Liver (tissue), 9 donors: ENCODE measurements around the gene BMS1. TPM values are rescaled to one million over a fixed set of nuclear protein-coding genes. Genes with fewer than 3 reads are reported as not detected.

Source experiments
- DNase-seq: peaks from one replicate; pipeline ENCODE4 v3.0.0-alpha.2; 2017; ENCODE audit warnings: low spot score
- H3K27ac ChIP-seq, 2 donors: one replicate each; pipeline ENCODE4 v1.7.0; 2013; ENCODE audit warnings: inconsistent platforms in 2 of 2, low read length in 2 of 2, control low read depth in 1 of 2, low read depth in 1 of 2, mild to moderate bottlenecking in 1 of 2
- H3K27me3 ChIP-seq, 4 donors: one replicate each; pipeline versions ENCODE4 v1.6.1 to v1.7.0; 2013; ENCODE audit warnings: low read length in 3 of 4, inconsistent platforms in 1 of 4, mild to moderate bottlenecking in 1 of 4, moderate library complexity in 1 of 4; ENCODE audit not compliant: control insufficient read depth in 4 of 4, insufficient read depth in 4 of 4
- H3K36me3 ChIP-seq, 4 donors: one replicate each; pipeline versions ENCODE4 v1.6.1 to v1.7.0; 2013; ENCODE audit warnings: low read length in 3 of 4, mild to moderate bottlenecking in 3 of 4, low read depth in 1 of 4, moderate library complexity in 1 of 4; ENCODE audit not compliant: control insufficient read depth in 4 of 4, insufficient read depth in 3 of 4
- H3K4me1 ChIP-seq, 4 donors: one replicate each; pipeline versions ENCODE4 v1.6.1 to v1.7.0; 2013; ENCODE audit warnings: low read length in 3 of 4, mild to moderate bottlenecking in 3 of 4, moderate library complexity in 1 of 4; ENCODE audit not compliant: control insufficient read depth in 4 of 4, insufficient read depth in 4 of 4
- H3K4me3 ChIP-seq, 3 donors: one replicate each; pipeline versions ENCODE4 v1.6.1 to v1.7.0; 2013; ENCODE audit warnings: low read length in 3 of 3, control low read depth in 1 of 3, low read depth in 1 of 3, mild to moderate bottlenecking in 1 of 3
- H3K9ac ChIP-seq, 2 donors: one replicate each; pipeline ENCODE4 v1.7.0; 2013; ENCODE audit warnings: low read length in 2 of 2, mild to moderate bottlenecking in 2 of 2, moderate library complexity in 2 of 2, control low read depth in 1 of 2, low read depth in 1 of 2
- H3K9me3 ChIP-seq, 4 donors: one replicate each; pipeline versions ENCODE4 v1.6.1 to v1.7.0; 2013; ENCODE audit warnings: low read length in 3 of 4; ENCODE audit not compliant: control insufficient read depth in 4 of 4
- ATF3 ChIP-seq: IDR thresholded peaks from 2 replicates; pipeline ENCODE4 v1.6.1; 2016; ENCODE audit warnings: antibody characterized with exemption
- CTCF ChIP-seq: fragments of 150-350 bp; IDR thresholded peaks from 2 replicates; pipeline ENCODE4 v1.5.1; 2017; ENCODE audit warnings: improper control_type of control experiment, low read depth, low read length; ENCODE audit not compliant: missing input control
- EGR1 ChIP-seq, 2 donors: IDR thresholded peaks; 2 replicates each; pipeline ENCODE4 v1.6.1; 2016 to 2018; ENCODE audit warnings: antibody characterized with exemption in 2 of 2, low read depth in 2 of 2
- HNF4A ChIP-seq, 2 donors: conservative IDR thresholded peaks; 2 replicates each; pipeline ENCODE4 v1.6.1; 2016; ENCODE audit warnings: antibody characterized with exemption in 2 of 2, mild to moderate bottlenecking in 2 of 2
- HNF4G ChIP-seq: IDR thresholded peaks from 2 replicates; pipeline ENCODE4 v1.6.1; 2016; ENCODE audit warnings: antibody characterized with exemption
- JUND ChIP-seq, 2 donors: IDR thresholded peaks; 2 replicates each; pipeline ENCODE4 v1.6.1; 2016; ENCODE audit warnings: antibody characterized with exemption in 2 of 2
- NR2F2 ChIP-seq: IDR thresholded peaks from 2 replicates; pipeline ENCODE4 v1.6.1; 2016; ENCODE audit warnings: antibody characterized with exemption
- RAD21 ChIP-seq, 2 donors: IDR thresholded peaks; 2 replicates each; pipeline ENCODE4 v1.6.1; 2016; ENCODE audit warnings: antibody characterized with exemption in 2 of 2, mild to moderate bottlenecking in 2 of 2
- REST ChIP-seq: IDR thresholded peaks from 2 replicates; pipeline ENCODE4 v1.6.1; 2016; ENCODE audit warnings: antibody characterized with exemption, mild to moderate bottlenecking
- TAF1 ChIP-seq: conservative IDR thresholded peaks from 2 replicates; pipeline ENCODE4 v1.6.1; 2016; ENCODE audit warnings: antibody characterized with exemption, mild to moderate bottlenecking
- YY1 ChIP-seq: IDR thresholded peaks from 2 replicates; pipeline ENCODE4 v1.6.1; 2016; ENCODE audit warnings: antibody characterized with exemption, mild to moderate bottlenecking
- WGBS: extraction: QIAGEN DNeasy Blood & Tissue Kit; methylation state at CpG from one replicate; pipeline ENCODE4 v1.1.7; 2013; 5-methylcytosine and 5-hydroxymethylcytosine counted together
- polyA plus RNA-seq, 2 donors: library from polyadenylated mRNA; stranded (reverse) in 1 of 2; unstranded in 1 of 2; fragments of 200-250 nt in 1 of 2; fragments of >200 nt in 1 of 2; fragmentation: Nextera tagmentation in 1 of 2; extraction: Ambion mirVana in 1 of 2; gene quantifications; one replicate each; pipeline versions ENCODE4 v1.2.1 to v1.2.3, GENCODE V29; 2013 to 2015
- total RNA-seq, 2 donors: library from RNA; depleted of rRNA; stranded (reverse); fragments of >200 nt; gene quantifications; one replicate each; pipeline ENCODE4 v1.2.3, GENCODE V29; 2014
- donor health status: healthy.
- donor health status: healthy.
- donor health status: healthy.
- donor health status: healthy.
- donor health status: healthy.

Gene BMS1
- total and polyA plus RNA-seq, 4 donors = 3.6 to 10.4 (median 5.2) TPM

GRCh38 chr10:42865716-42866114 lies 83.1 kb downstream of the BMS1 start (continued):
- TF ChIP-seq REST (no peak), NR2F2 (no peak), CTCF (no peak), RAD21 (IDR thresholded peaks at IDR 0.05) (no peak), EGR1 (IDR thresholded peaks at IDR 0.05; ENCODE audit: low read depth in 2 of 2) (no peak), HNF4A (conservative IDR thresholded peaks at IDR 0.05) (no peak), ATF3 (no peak), YY1 (no peak), JUND (IDR thresholded peaks at IDR 0.05) (no peak), TAF1 (no peak)

- H3K36me3 ChIP-seq = no peaks in the 10 kb centered on the region
- H3K4me3 ChIP-seq = peak overlapping the region in 1 of 3 donors; percentile 15
- peaks cover 0 to 9% (median 0%) of the 10 kb centered on the region in 4 donors for H3K27me3 ChIP-seq
- H3K27ac ChIP-seq = no peak overlapping the region
- H3K9me3 ChIP-seq = no peaks in the 10 kb centered on the region
- 3% methylated on average over 87 of the region's 87 CpGs for WGBS
- H3K9ac ChIP-seq = no peak overlapping the region
- peak; percentile 61 for DNase-seq
- peak; percentile 89 to 90 for TF ChIP-seq RAD21 (IDR thresholded peaks at IDR 0.05)
- peak; percentile 78 for TF ChIP-seq CTCF
- TF ChIP-seq HNF4G = no peak
- peaks cover 3 to 14% (median 5%) of the 10 kb centered on the region in 4 donors for H3K4me1 ChIP-seq
Measured at GRCh38 chr10:42866115-42866995, 83.8 kb downstream of the BMS1 start.
